ENCODE measurements around the gene STK24. TPM values are rescaled to one million over a fixed set of nuclear protein-coding genes. Genes with fewer than 3 reads are reported as not detected.
A peak's percentile ranks its signal among the peaks of the same experiment; 100 is the strongest.
"Not testable (repeated sequence)": the region's sequence is repeated elsewhere in the genome, so short reads cannot be mapped to it uniquely, and the experiment has no call there.

Gene STK24
- 60.2 TPM for polyA plus RNA-seq (2012; ENCODE audit: insufficient read depth, insufficient read length, low read depth)

- no peaks in the 10 kb centered on the region; the same call in 1 of the 2 replicates for H3K36me3 ChIP-seq
- peak; percentile 81 for DNase-seq
- TF ChIP-seq, protein P1, sequence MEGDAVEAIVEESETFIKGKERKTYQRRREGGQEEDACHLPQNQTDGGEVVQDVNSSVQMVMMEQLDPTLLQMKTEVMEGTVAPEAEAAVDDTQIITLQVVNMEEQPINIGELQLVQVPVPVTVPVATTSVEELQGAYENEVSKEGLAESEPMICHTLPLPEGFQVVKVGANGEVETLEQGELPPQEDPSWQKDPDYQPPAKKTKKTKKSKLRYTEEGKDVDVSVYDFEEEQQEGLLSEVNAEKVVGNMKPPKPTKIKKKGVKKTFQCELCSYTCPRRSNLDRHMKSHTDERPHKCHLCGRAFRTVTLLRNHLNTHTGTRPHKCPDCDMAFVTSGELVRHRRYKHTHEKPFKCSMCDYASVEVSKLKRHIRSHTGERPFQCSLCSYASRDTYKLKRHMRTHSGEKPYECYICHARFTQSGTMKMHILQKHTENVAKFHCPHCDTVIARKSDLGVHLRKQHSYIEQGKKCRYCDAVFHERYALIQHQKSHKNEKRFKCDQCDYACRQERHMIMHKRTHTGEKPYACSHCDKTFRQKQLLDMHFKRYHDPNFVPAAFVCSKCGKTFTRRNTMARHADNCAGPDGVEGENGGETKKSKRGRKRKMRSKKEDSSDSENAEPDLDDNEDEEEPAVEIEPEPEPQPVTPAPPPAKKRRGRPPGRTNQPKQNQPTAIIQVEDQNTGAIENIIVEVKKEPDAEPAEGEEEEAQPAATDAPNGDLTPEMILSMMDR (IDR thresholded peaks at IDR 0.05; ENCODE audit: low read depth, low read length) = no peak
Measured at GRCh38 chr13:98576963-98577835, at the start of gene STK24. TSS of gene STK24 (minus strand) at chr13:98577107. CDS start at chr13:98576786, 321 bp downstream.

DNA sequence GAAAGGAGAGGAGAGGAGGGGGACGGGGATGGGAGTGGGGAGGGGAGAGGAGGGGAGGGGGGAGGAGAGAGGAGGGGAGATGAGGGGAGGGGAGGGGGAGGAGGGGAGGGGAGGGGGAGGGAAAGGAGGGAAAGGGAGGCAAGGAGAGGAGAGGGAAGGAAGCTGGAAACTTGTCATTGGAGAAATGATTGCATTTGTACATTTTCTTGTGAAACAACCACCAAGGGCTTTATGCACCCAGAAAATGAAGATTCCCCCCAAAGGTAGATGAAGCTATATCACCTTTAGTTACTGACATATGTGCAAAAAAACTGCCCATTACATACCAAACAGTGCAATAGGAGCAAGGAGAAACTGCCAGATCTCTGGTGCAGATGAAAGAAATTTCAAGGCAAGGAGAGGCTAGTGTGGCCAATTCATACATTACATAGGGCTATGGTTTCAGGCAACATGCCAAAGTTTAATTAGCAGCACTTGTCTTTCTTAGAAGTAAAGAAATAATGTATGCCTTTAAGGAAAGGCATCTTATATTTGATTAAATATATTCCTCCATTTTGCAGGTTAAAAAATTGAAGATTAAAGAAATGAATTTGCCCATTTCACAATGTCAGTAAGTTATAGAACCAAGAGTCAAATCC, 49.5 kb upstream of the STK24 start:
- peaks cover 15% of the 10 kb centered on the region for H3K4me1 ChIP-seq
- no peak for DNase-seq
- no peaks in the 10 kb centered on the region for H3K9me3 ChIP-seq
- TF ChIP-seq, protein P1 (IDR thresholded peaks at IDR 0.05; ENCODE audit: low read depth, low read length) = no peak
- no peak overlapping the region for H3K4me3 ChIP-seq (ENCODE audit: low read depth, low read length)
- no peaks in the 10 kb centered on the region for H3K36me3 ChIP-seq
- H3K27me3 ChIP-seq = no peaks in the 10 kb centered on the region

More at GRCh38 chr13:98576963-98577835, at the start of gene STK24:
- H3K27me3 ChIP-seq = no peaks in the 10 kb centered on the region
- no peaks in the 10 kb centered on the region for H3K9me3 ChIP-seq
- H3K4me3 ChIP-seq (ENCODE audit: low read depth, low read length) = peak within 1 kb of the TSS; percentile 93
- peaks cover 25% of the 10 kb centered on the region for H3K4me1 ChIP-seq

- DNase-seq; H3K9me3 ChIP-seq; H3K4me3 ChIP-seq (ENCODE audit: low read depth, low read length); H3K36me3 ChIP-seq; H3K27me3 ChIP-seq: not testable (repeated sequence)
- peaks cover 15% of the 10 kb centered on the region for H3K4me1 ChIP-seq
Measured at GRCh38 chr13:98624589-98624988, 47.7 kb upstream of the STK24 start.

DNA sequence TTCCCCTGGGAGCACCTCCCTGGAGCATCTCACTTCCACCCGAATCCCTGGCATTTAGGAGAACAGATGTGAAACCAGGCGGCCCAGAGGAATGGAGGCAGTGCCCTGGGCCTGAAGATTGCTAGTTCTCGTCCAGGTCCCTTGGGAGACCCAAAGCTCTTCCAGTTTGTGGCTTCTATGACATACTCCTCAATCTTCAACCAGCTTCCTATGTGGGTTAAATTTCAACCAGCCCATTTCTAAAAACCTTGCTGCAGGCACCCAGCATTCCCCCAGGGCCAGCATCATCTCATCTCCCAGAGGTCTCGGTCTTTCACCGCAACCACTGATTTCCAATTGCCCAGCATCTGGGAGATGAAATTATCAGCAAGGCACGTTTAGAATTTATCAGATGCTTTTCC, 46.0 kb upstream of the STK24 start:
- peak overlapping the region; percentile 53 for H3K4me3 ChIP-seq (ENCODE audit: low read depth, low read length)
- H3K4me1 ChIP-seq = peaks cover 15% of the 10 kb centered on the region
- no peaks in the 10 kb centered on the region for H3K9me3 ChIP-seq
- TF ChIP-seq, protein P1 (IDR thresholded peaks at IDR 0.05; ENCODE audit: low read depth, low read length) = no peak
- DNase-seq = peak; percentile 78
- H3K36me3 ChIP-seq = no peaks in the 10 kb centered on the region
- no peaks in the 10 kb centered on the region for H3K27me3 ChIP-seq

DNA sequence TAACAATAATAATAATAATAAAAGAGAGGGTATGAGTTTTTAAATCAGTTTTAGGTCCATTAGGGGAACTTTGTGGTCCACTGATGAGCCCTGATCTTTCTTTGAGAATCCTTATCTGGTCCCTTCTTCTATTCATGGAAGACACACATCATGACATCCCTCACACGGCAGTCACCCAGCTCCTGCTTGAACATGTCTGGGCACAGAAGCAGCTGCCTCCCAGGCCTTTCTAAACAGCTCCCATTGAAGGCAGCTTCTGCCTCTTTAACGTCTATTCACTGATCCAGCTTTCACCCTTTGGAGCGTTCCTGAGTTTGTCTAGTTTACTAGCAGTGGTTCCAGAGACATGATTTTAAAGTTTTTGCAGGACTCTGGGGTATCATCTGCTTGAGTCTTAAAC, 42.6 kb upstream of the STK24 start:
- Histone ChIP-seq H3K36me3 (no peaks in the 10 kb centered on the region), H3K27me3 (no peaks in the 10 kb centered on the region), H3K4me3 (ENCODE audit: low read depth, low read length) (no peak overlapping the region), H3K4me1 (peaks cover 15% of the 10 kb centered on the region), H3K9me3 (no peaks in the 10 kb centered on the region)
- TF ChIP-seq, protein P1 (IDR thresholded peaks at IDR 0.05; ENCODE audit: low read depth, low read length) = no peak
- DNase-seq = no peak

DNA sequence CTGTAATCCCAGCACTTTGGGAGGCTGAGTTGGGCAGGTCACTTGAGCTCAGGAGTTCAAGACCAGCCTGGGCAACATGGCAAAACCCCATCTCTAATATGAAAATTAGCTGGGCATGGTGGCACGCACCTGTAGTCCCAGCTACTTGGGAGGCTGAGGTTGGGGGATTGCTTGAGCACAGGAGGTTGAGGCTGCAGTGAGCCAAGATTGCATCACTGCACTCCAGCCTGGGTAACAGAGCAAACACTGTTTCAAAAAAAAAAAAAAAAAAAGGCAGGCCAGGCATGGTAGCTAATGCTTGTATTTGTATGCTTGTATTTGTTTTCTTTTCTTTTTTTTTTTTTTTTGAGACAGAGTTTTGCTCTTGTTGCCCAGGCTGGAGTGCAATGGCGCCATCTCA, 38.7 kb upstream of the STK24 start:
- not testable (repeated sequence) for H3K4me1 ChIP-seq; H3K27me3 ChIP-seq; DNase-seq; H3K36me3 ChIP-seq; H3K4me3 ChIP-seq (ENCODE audit: low read depth, low read length); H3K9me3 ChIP-seq

DNA sequence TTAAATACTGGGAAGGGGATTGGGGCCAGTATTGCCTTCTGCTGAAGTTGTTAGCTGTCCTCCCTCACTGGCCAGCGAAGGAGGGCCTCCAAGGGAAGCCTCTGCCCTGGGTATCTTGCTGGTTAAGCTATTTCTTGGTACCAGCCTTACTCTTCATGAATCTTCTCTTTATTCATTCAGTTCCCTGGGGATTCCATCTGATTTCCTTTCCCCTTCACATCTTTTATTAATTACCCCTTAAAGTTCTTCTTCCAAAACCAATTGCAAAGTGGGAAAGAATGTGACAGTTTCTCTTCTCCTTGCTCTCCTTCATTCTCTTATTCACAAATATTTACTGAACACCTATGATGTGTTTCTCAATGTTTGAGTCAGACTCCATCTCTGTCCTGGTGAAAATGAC, 36.7 kb upstream of the STK24 start:
- no peak for DNase-seq
- Histone ChIP-seq H3K4me1 (no peaks in the 10 kb centered on the region), H3K36me3 (no peaks in the 10 kb centered on the region), H3K27me3 (no peaks in the 10 kb centered on the region), H3K4me3 (ENCODE audit: low read depth, low read length) (no peak overlapping the region), H3K9me3 (no peaks in the 10 kb centered on the region)
- TF ChIP-seq, protein P1 (IDR thresholded peaks at IDR 0.05; ENCODE audit: low read depth, low read length) = no peak

Data from BE2C (cell line).